ENCODE data around the gene SCAF1.
"Not testable (repeated sequence)": the region's sequence is repeated elsewhere in the genome, so short reads cannot be mapped to it uniquely, and the experiment has no call there.

- not testable (repeated sequence) for TF ChIP-seq CTCF (IDR thresholded peaks at IDR 0.05); EZH2 (IDR thresholded peaks at IDR 0.05; ENCODE audit: borderline replicate concordance, insufficient read depth, low read depth, low read length, poor library complexity, severe bottlenecking)
Measured at GRCh38 chr19:49617860-49618259, 24.1 kb upstream of the SCAF1 start.
